Epithelial cell of esophagus (primary cell): ENCODE data around the gene HTR1B.

ENCODE experiments used
- DNase-seq: peaks from one replicate; pipeline ENCODE4 v3.0.0; 2010; ENCODE audit warnings: low read depth
- H3K4me3 ChIP-seq: 2 replicates; pipeline ENCODE4 v1.5.1; 2011; ENCODE audit warnings: mild to moderate bottlenecking, low read length, control low read depth
- TF ChIP-seq, protein P1 (sequence below): IDR thresholded peaks from 2 replicates; pipeline ENCODE4 v1.5.1; 2011; ENCODE audit warnings: low read depth, mild to moderate bottlenecking, low read length, control low read depth, inconsistent platforms; ENCODE audit not compliant: insufficient read depth; ENCODE audit errors: missing control alignments

HTR1B gene

GRCh38 chr6:77424761-77425160 lies 38.5 kb downstream of the HTR1B start:
- TF ChIP-seq, protein P1, sequence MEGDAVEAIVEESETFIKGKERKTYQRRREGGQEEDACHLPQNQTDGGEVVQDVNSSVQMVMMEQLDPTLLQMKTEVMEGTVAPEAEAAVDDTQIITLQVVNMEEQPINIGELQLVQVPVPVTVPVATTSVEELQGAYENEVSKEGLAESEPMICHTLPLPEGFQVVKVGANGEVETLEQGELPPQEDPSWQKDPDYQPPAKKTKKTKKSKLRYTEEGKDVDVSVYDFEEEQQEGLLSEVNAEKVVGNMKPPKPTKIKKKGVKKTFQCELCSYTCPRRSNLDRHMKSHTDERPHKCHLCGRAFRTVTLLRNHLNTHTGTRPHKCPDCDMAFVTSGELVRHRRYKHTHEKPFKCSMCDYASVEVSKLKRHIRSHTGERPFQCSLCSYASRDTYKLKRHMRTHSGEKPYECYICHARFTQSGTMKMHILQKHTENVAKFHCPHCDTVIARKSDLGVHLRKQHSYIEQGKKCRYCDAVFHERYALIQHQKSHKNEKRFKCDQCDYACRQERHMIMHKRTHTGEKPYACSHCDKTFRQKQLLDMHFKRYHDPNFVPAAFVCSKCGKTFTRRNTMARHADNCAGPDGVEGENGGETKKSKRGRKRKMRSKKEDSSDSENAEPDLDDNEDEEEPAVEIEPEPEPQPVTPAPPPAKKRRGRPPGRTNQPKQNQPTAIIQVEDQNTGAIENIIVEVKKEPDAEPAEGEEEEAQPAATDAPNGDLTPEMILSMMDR, result no peak
- H3K4me3 ChIP-seq, result no peak overlapping the region
- DNase-seq, result no peak

DNA sequence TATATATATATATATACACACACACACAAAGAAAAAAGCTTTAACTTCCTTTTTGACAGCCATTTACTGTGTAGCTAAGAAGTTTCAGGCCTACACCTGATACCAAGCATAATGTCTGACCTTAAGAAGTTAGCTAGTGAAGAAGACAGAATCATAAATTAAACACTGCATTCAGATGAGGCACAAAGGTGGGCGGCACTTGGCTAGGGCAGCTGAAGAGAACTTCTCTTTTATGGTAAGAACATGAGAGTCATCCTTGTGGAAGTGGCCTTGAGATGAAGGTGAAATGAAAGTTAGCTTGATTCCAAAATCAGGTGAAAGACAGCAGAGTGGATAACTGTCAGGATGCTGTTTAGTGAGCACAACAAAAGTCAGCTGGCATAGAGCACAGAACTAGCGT lies 46.5 kb downstream of the HTR1B start:
- TF ChIP-seq, protein P1, result no peak
- no peak for DNase-seq
- H3K4me3 ChIP-seq, result no peak overlapping the region

GRCh38 chr6:77415706-77416105 lies 47.6 kb downstream of the HTR1B start:
- H3K4me3 ChIP-seq, result no peak overlapping the region
- TF ChIP-seq, protein P1, result no peak
- no peak for DNase-seq
